Measurements from ENCODE around the gene HS6ST1.

The HS6ST1 gene

GRCh38 chr2:128310094-128310716, 8.5 kb downstream of the HS6ST1 start:
- no peaks in the 10 kb centered on the region for H3K36me3 ChIP-seq (ENCODE audit: control insufficient read depth in 2 of 2, insufficient read depth in 2 of 2, low read length in 2 of 2)
- H3K9ac ChIP-seq (ENCODE audit: low read depth in 1 of 2, low read length in 2 of 2), result no peak overlapping the region
- H3K4me3 ChIP-seq (ENCODE audit: low read length in 2 of 2), result no peak overlapping the region
- H3K4me1 ChIP-seq (ENCODE audit: control insufficient read depth in 2 of 2, insufficient read depth in 2 of 2, low read length in 2 of 2), result peaks cover 26 to 36% of the 10 kb centered on the region in 2 donors
- peak overlapping the region; percentile 40 to 46 for H3K27ac ChIP-seq (ENCODE audit: low read depth in 2 of 2, low read length in 2 of 2)
- H3K9me3 ChIP-seq (ENCODE audit: control insufficient read depth in 2 of 2, low read length in 2 of 2), result no peaks in the 10 kb centered on the region
- H3K27me3 ChIP-seq (ENCODE audit: control insufficient read depth in 2 of 2, insufficient read depth in 2 of 2, low read length in 2 of 2), result no peaks in the 10 kb centered on the region

- H3K4me1 ChIP-seq (ENCODE audit: control insufficient read depth in 2 of 2, insufficient read depth in 2 of 2, low read length in 2 of 2), result peaks cover 31 to 41% of the 10 kb centered on the region in 2 donors
- no peaks in the 10 kb centered on the region for H3K27me3 ChIP-seq (ENCODE audit: control insufficient read depth in 2 of 2, insufficient read depth in 2 of 2, low read length in 2 of 2)
- no peaks in the 10 kb centered on the region for H3K9me3 ChIP-seq (ENCODE audit: control insufficient read depth in 2 of 2, low read length in 2 of 2)
- H3K4me3 ChIP-seq (ENCODE audit: low read length in 2 of 2), result no peak overlapping the region
- no peaks in the 10 kb centered on the region for H3K36me3 ChIP-seq (ENCODE audit: control insufficient read depth in 2 of 2, insufficient read depth in 2 of 2, low read length in 2 of 2)
- no peak overlapping the region for H3K9ac ChIP-seq (ENCODE audit: low read depth in 1 of 2, low read length in 2 of 2)
- H3K27ac ChIP-seq (ENCODE audit: low read depth in 2 of 2, low read length in 2 of 2), result peak overlapping the region; percentile 40 to 46
Observed at GRCh38 chr2:128309280-128310093, 9.2 kb downstream of the HS6ST1 start.

GRCh38 chr2:128308889-128309279, 9.8 kb downstream of the HS6ST1 start:
- Histone ChIP-seq H3K27me3 (ENCODE audit: control insufficient read depth in 2 of 2, insufficient read depth in 2 of 2, low read length in 2 of 2) (no peaks in the 10 kb centered on the region), H3K9ac (ENCODE audit: low read depth in 1 of 2, low read length in 2 of 2) (no peak overlapping the region), H3K4me3 (ENCODE audit: low read length in 2 of 2) (no peak overlapping the region), H3K9me3 (ENCODE audit: control insufficient read depth in 2 of 2, low read length in 2 of 2) (no peaks in the 10 kb centered on the region), H3K36me3 (ENCODE audit: control insufficient read depth in 2 of 2, insufficient read depth in 2 of 2, low read length in 2 of 2) (no peaks in the 10 kb centered on the region), H3K27ac (ENCODE audit: low read depth in 2 of 2, low read length in 2 of 2) (peak overlapping the region in 1 of 2 donors; percentile 46), H3K4me1 (ENCODE audit: control insufficient read depth in 2 of 2, insufficient read depth in 2 of 2, low read length in 2 of 2) (peaks cover 31 to 43% of the 10 kb centered on the region in 2 donors)

GRCh38 chr2:128308284-128308731, 10.4 kb downstream of the HS6ST1 start:
- no peaks in the 10 kb centered on the region for H3K27me3 ChIP-seq (ENCODE audit: control insufficient read depth in 2 of 2, insufficient read depth in 2 of 2, low read length in 2 of 2)
- H3K27ac ChIP-seq (ENCODE audit: low read depth in 2 of 2, low read length in 2 of 2), result peak overlapping the region in 1 of 2 donors; percentile 52
- no peak overlapping the region for H3K9ac ChIP-seq (ENCODE audit: low read depth in 1 of 2, low read length in 2 of 2)
- H3K36me3 ChIP-seq (ENCODE audit: control insufficient read depth in 2 of 2, insufficient read depth in 2 of 2, low read length in 2 of 2), result no peaks in the 10 kb centered on the region
- H3K4me1 ChIP-seq (ENCODE audit: control insufficient read depth in 2 of 2, insufficient read depth in 2 of 2, low read length in 2 of 2), result peaks cover 31 to 43% of the 10 kb centered on the region in 2 donors
- no peak overlapping the region for H3K4me3 ChIP-seq (ENCODE audit: low read length in 2 of 2)
- no peaks in the 10 kb centered on the region for H3K9me3 ChIP-seq (ENCODE audit: control insufficient read depth in 2 of 2, low read length in 2 of 2)

- Histone ChIP-seq H3K9ac (ENCODE audit: low read depth in 1 of 2, low read length in 2 of 2) (no peak overlapping the region), H3K27me3 (ENCODE audit: control insufficient read depth in 2 of 2, insufficient read depth in 2 of 2, low read length in 2 of 2) (no peaks in the 10 kb centered on the region), H3K4me1 (ENCODE audit: control insufficient read depth in 2 of 2, insufficient read depth in 2 of 2, low read length in 2 of 2) (peaks cover 31 to 43% of the 10 kb centered on the region in 2 donors), H3K9me3 (ENCODE audit: control insufficient read depth in 2 of 2, low read length in 2 of 2) (no peaks in the 10 kb centered on the region), H3K36me3 (ENCODE audit: control insufficient read depth in 2 of 2, insufficient read depth in 2 of 2, low read length in 2 of 2) (no peaks in the 10 kb centered on the region), H3K27ac (ENCODE audit: low read depth in 2 of 2, low read length in 2 of 2) (peak overlapping the region in 1 of 2 donors; percentile 52), H3K4me3 (ENCODE audit: low read length in 2 of 2) (no peak overlapping the region)
Observed at GRCh38 chr2:128307595-128307994, 11.1 kb downstream of the HS6ST1 start.

GRCh38 chr2:128306931-128307460, 11.7 kb downstream of the HS6ST1 start:
- Histone ChIP-seq H3K9me3 (ENCODE audit: control insufficient read depth in 2 of 2, low read length in 2 of 2) (no peaks in the 10 kb centered on the region), H3K4me1 (ENCODE audit: control insufficient read depth in 2 of 2, insufficient read depth in 2 of 2, low read length in 2 of 2) (peaks cover 31 to 43% of the 10 kb centered on the region in 2 donors), H3K36me3 (ENCODE audit: control insufficient read depth in 2 of 2, insufficient read depth in 2 of 2, low read length in 2 of 2) (no peaks in the 10 kb centered on the region), H3K9ac (ENCODE audit: low read depth in 1 of 2, low read length in 2 of 2) (no peak overlapping the region), H3K27me3 (ENCODE audit: control insufficient read depth in 2 of 2, insufficient read depth in 2 of 2, low read length in 2 of 2) (no peaks in the 10 kb centered on the region), H3K27ac (ENCODE audit: low read depth in 2 of 2, low read length in 2 of 2) (peak overlapping the region in 1 of 2 donors; percentile 52), H3K4me3 (ENCODE audit: low read length in 2 of 2) (no peak overlapping the region)

GRCh38 chr2:128306081-128306930, 12.4 kb downstream of the HS6ST1 start:
- H3K36me3 ChIP-seq (ENCODE audit: control insufficient read depth in 2 of 2, insufficient read depth in 2 of 2, low read length in 2 of 2), result no peaks in the 10 kb centered on the region
- H3K9me3 ChIP-seq (ENCODE audit: control insufficient read depth in 2 of 2, low read length in 2 of 2), result no peaks in the 10 kb centered on the region
- no peaks in the 10 kb centered on the region for H3K27me3 ChIP-seq (ENCODE audit: control insufficient read depth in 2 of 2, insufficient read depth in 2 of 2, low read length in 2 of 2)
- H3K9ac ChIP-seq (ENCODE audit: low read depth in 1 of 2, low read length in 2 of 2), result peak overlapping the region; percentile 24 to 42
- no peak overlapping the region for H3K4me3 ChIP-seq (ENCODE audit: low read length in 2 of 2)
- peak overlapping the region; percentile 56 to 57 for H3K27ac ChIP-seq (ENCODE audit: low read depth in 2 of 2, low read length in 2 of 2)
- peaks cover 31 to 49% of the 10 kb centered on the region in 2 donors for H3K4me1 ChIP-seq (ENCODE audit: control insufficient read depth in 2 of 2, insufficient read depth in 2 of 2, low read length in 2 of 2)

- Histone ChIP-seq H3K9me3 (ENCODE audit: control insufficient read depth in 2 of 2, low read length in 2 of 2) (no peaks in the 10 kb centered on the region), H3K4me1 (ENCODE audit: control insufficient read depth in 2 of 2, insufficient read depth in 2 of 2, low read length in 2 of 2) (peaks cover 31 to 46% of the 10 kb centered on the region in 2 donors), H3K27ac (ENCODE audit: low read depth in 2 of 2, low read length in 2 of 2) (peak overlapping the region; percentile 56 to 57), H3K36me3 (ENCODE audit: control insufficient read depth in 2 of 2, insufficient read depth in 2 of 2, low read length in 2 of 2) (no peaks in the 10 kb centered on the region), H3K4me3 (ENCODE audit: low read length in 2 of 2) (no peak overlapping the region), H3K27me3 (ENCODE audit: control insufficient read depth in 2 of 2, insufficient read depth in 2 of 2, low read length in 2 of 2) (no peaks in the 10 kb centered on the region), H3K9ac (ENCODE audit: low read depth in 1 of 2, low read length in 2 of 2) (peak overlapping the region; percentile 24 to 42)
Observed at GRCh38 chr2:128305555-128306080, 13.1 kb downstream of the HS6ST1 start.

- no peaks in the 10 kb centered on the region for H3K27me3 ChIP-seq (ENCODE audit: control insufficient read depth in 2 of 2, insufficient read depth in 2 of 2, low read length in 2 of 2)
- no peaks in the 10 kb centered on the region for H3K9me3 ChIP-seq (ENCODE audit: control insufficient read depth in 2 of 2, low read length in 2 of 2)
- peaks cover 31 to 45% of the 10 kb centered on the region in 2 donors for H3K4me1 ChIP-seq (ENCODE audit: control insufficient read depth in 2 of 2, insufficient read depth in 2 of 2, low read length in 2 of 2)
- no peak overlapping the region for H3K4me3 ChIP-seq (ENCODE audit: low read length in 2 of 2)
- no peaks in the 10 kb centered on the region for H3K36me3 ChIP-seq (ENCODE audit: control insufficient read depth in 2 of 2, insufficient read depth in 2 of 2, low read length in 2 of 2)
- no peak overlapping the region for H3K9ac ChIP-seq (ENCODE audit: low read depth in 1 of 2, low read length in 2 of 2)
- peak overlapping the region; percentile 56 to 57 for H3K27ac ChIP-seq (ENCODE audit: low read depth in 2 of 2, low read length in 2 of 2)
Observed at GRCh38 chr2:128304715-128305554, 13.7 kb downstream of the HS6ST1 start.

All from mucosa of rectum (tissue), 2 donors.